ENCODE data around the gene THTPA. TPM values are rescaled to one million over a fixed set of nuclear protein-coding genes. Genes with fewer than 3 reads are reported as not detected.

Gene THTPA
- total RNA-seq, 8 experiments from 2014 or later: 10.4 to 30.8 (median 14.9) TPM

GRCh38 chr14:23572836-23573235 is 16.8 kb downstream of the THTPA start:
- whole genome bisulfite sequencing, 10 experiments: 0 to 54% (median 10%) methylated on average over 1 to 4 of the region's 4 CpGs; no CpG with 5 or more reads in 4 of the 10 experiments
- Histone ChIP-seq H3K27ac (no peak overlapping the region), H3K4me3 (no peak overlapping the region), H3K4me1 (replicated peaks in 1 of 2) (peaks cover 33 to 46% of the 10 kb centered on the region in 2 donors)
- in situ Hi-C loops (cut with MboI; ENCODE audit: low pct_unique_long_range_greater_than_20kb in 2 of 9, low sequenced_read_pairs in 9 of 9, unreplicated experiment in 9 of 9): loop anchor here in 6 of 9 experiments (25.0 kb wide), 2 partner anchors 236 to 261 kb away; partner anchors contain the start of genes BCL2L2 (in 4 of the 6), PABPN1 (in 4 of the 6) and PPP1R3E (in 4 of the 6)
- ATAC-seq (replicated peaks in 6 of 8): peak in 7 of 8 experiments; percentile 11 to 46 (median 42)

GRCh38 chr14:23573384-23574015 is 17.4 kb downstream of the THTPA start:
- WGBS, 10 experiments: 0 to 80% (median 28%) methylated on average over 1 to 3 of the region's 5 CpGs; no CpG with 5 or more reads in 2 of the 10 experiments
- Histone ChIP-seq H3K4me1 (replicated peaks in 1 of 2) (peaks cover 27 to 40% of the 10 kb centered on the region in 2 donors), H3K27ac (no peak overlapping the region), H3K4me3 (no peak overlapping the region)
- in situ Hi-C loops (cut with MboI; ENCODE audit: low pct_unique_long_range_greater_than_20kb in 2 of 9, low sequenced_read_pairs in 9 of 9, unreplicated experiment in 9 of 9): loop anchor here in 6 of 9 experiments (25.0 kb wide), 2 partner anchors 236 to 261 kb away; partner anchors contain the start of genes BCL2L2 (in 4 of the 6), PABPN1 (in 4 of the 6) and PPP1R3E (in 4 of the 6)
- ATAC-seq (replicated peaks in 6 of 8): peak in 3 of 8 experiments; percentile 25 to 53 (median 32)

GRCh38 chr14:23577004-23577681 is 21.1 kb downstream of the THTPA start:
- in situ Hi-C loops (cut with MboI; ENCODE audit: low pct_unique_long_range_greater_than_20kb in 2 of 9, low sequenced_read_pairs in 9 of 9, unreplicated experiment in 9 of 9): no loop called here
- WGBS, 10 experiments: 0% methylated on average over 1 of the region's 67 CpGs; no CpG with 5 or more reads in 9 of the 10 experiments
- peaks cover 13 to 26% of the 10 kb centered on the region in 2 donors for H3K4me1 ChIP-seq (replicated peaks in 1 of 2)
- peak overlapping the region in 1 of 2 donors; percentile 96 for H3K27ac ChIP-seq
- ATAC-seq (replicated peaks in 6 of 8): peak; percentile 8 to 36 (median 28)
- peak overlapping the region; percentile 42 to 78 (median 49) for H3K4me3 ChIP-seq

- no CpG with 5 or more reads among the region's 24 CpGs for WGBS, 10 experiments
- H3K27ac ChIP-seq: peak overlapping the region; percentile 82 to 96
- H3K4me1 ChIP-seq (replicated peaks in 1 of 2): peaks cover 13 to 21% of the 10 kb centered on the region in 2 donors
- in situ Hi-C loops (cut with MboI; ENCODE audit: low pct_unique_long_range_greater_than_20kb in 2 of 9, low sequenced_read_pairs in 9 of 9, unreplicated experiment in 9 of 9): no loop called here
- peak in 6 of 8 experiments; percentile 6 to 69 (median 64) for ATAC-seq (replicated peaks in 6 of 8)
- peak overlapping the region; percentile 42 to 78 (median 49) for H3K4me3 ChIP-seq
Observed at GRCh38 chr14:23577710-23578392, 21.8 kb downstream of the THTPA start.

- WGBS, 10 experiments: 0 to 9% (median 3%) methylated on average over 1 to 6 of the region's 18 CpGs; no CpG with 5 or more reads in 6 of the 10 experiments
- peak within 1 kb of the TSS; percentile 42 to 78 (median 49) for H3K4me3 ChIP-seq
- in situ Hi-C loops (cut with MboI; ENCODE audit: low pct_unique_long_range_greater_than_20kb in 2 of 9, low sequenced_read_pairs in 9 of 9, unreplicated experiment in 9 of 9): no loop called here
- peak in 6 of 8 experiments; percentile 32 to 80 (median 77) for ATAC-seq (replicated peaks in 6 of 8)
- peaks cover 12 to 13% of the 10 kb centered on the region in 2 donors for H3K4me1 ChIP-seq (replicated peaks in 1 of 2)
- peak within 1 kb of the TSS; percentile 82 to 96 for H3K27ac ChIP-seq
Observed at GRCh38 chr14:23578560-23579310, 22.7 kb downstream of the THTPA start, which contains the start of gene JPH4. Gene JPH4, minus strand, starts transcription at chr14:23578790. Its CDS starts 1,337 bp downstream, at chr14:23577453.

- in situ Hi-C loops (cut with MboI; ENCODE audit: low pct_unique_long_range_greater_than_20kb in 2 of 9, low sequenced_read_pairs in 9 of 9, unreplicated experiment in 9 of 9): no loop called here
- WGBS, 10 experiments: 40 to 80% methylated on average over 1 of the region's 3 CpGs; no CpG with 5 or more reads in 8 of the 10 experiments
- Histone ChIP-seq H3K27ac (peak overlapping the region; percentile 82 to 96), H3K4me3 (peak overlapping the region; percentile 42 to 78 (median 49)), H3K4me1 (replicated peaks in 1 of 2) (peaks cover 11 to 13% of the 10 kb centered on the region in 2 donors)
- ATAC-seq (replicated peaks in 6 of 8): no peak
Observed at GRCh38 chr14:23579311-23579630, 23.2 kb downstream of the THTPA start.

GRCh38 chr14:23579739-23580138 is 23.7 kb downstream of the THTPA start:
- peaks cover 11 to 13% of the 10 kb centered on the region in 2 donors for H3K4me1 ChIP-seq (replicated peaks in 1 of 2)
- H3K27ac ChIP-seq: peak overlapping the region; percentile 82 to 96
- ATAC-seq (replicated peaks in 6 of 8): no peak
- in situ Hi-C loops (cut with MboI; ENCODE audit: low pct_unique_long_range_greater_than_20kb in 2 of 9, low sequenced_read_pairs in 9 of 9, unreplicated experiment in 9 of 9): no loop called here
- peak overlapping the region in 2 of 5 donors; percentile 42 to 49 for H3K4me3 ChIP-seq

- ATAC-seq (replicated peaks in 6 of 8): peak in 3 of 8 experiments; percentile 19 to 38 (median 33)
- 40 to 100% (median 92%) methylated on average over 1 to 2 of the region's 24 CpGs; no CpG with 5 or more reads in 7 of the 10 experiments for WGBS, 10 experiments
- in situ Hi-C loops (cut with MboI; ENCODE audit: low pct_unique_long_range_greater_than_20kb in 2 of 9, low sequenced_read_pairs in 9 of 9, unreplicated experiment in 9 of 9): no loop called here
- H3K27ac ChIP-seq: no peak overlapping the region
- H3K4me3 ChIP-seq: no peak overlapping the region
- peaks cover 11 to 13% of the 10 kb centered on the region in 2 donors for H3K4me1 ChIP-seq (replicated peaks in 1 of 2)
Observed at GRCh38 chr14:23580152-23580926, 24.3 kb downstream of the THTPA start.

- H3K4me3 ChIP-seq: no peak overlapping the region
- ATAC-seq (replicated peaks in 6 of 8): no peak
- WGBS, 10 experiments: 100% methylated on average over 3 of the region's 8 CpGs; no CpG with 5 or more reads in 9 of the 10 experiments
- no peak overlapping the region for H3K27ac ChIP-seq
- peaks cover 11 to 13% of the 10 kb centered on the region in 2 donors for H3K4me1 ChIP-seq (replicated peaks in 1 of 2)
- in situ Hi-C loops (cut with MboI; ENCODE audit: low pct_unique_long_range_greater_than_20kb in 2 of 9, low sequenced_read_pairs in 9 of 9, unreplicated experiment in 9 of 9): no loop called here
Observed at GRCh38 chr14:23580948-23581281, 24.8 kb downstream of the THTPA start.

GRCh38 chr14:23582906-23583760 is 27.1 kb downstream of the THTPA start:
- in situ Hi-C loops (cut with MboI; ENCODE audit: low pct_unique_long_range_greater_than_20kb in 2 of 9, low sequenced_read_pairs in 9 of 9, unreplicated experiment in 9 of 9): no loop called here
- WGBS, 10 experiments: 0 to 83% (median 43%) methylated on average over 1 to 3 of the region's 3 CpGs; no CpG with 5 or more reads in 6 of the 10 experiments
- Histone ChIP-seq H3K4me1 (replicated peaks in 1 of 2) (peaks cover 7% of the 10 kb centered on the region in 2 donors), H3K27ac (no peak overlapping the region), H3K4me3 (no peak overlapping the region)
- no peak for ATAC-seq (replicated peaks in 6 of 8)
